Thymus (tissue), 11 donors: ENCODE measurements around the gene KIF5A. TPM values are rescaled to one million over a fixed set of nuclear protein-coding genes. Genes with fewer than 3 reads are reported as not detected.

ENCODE experiments used
- DNase-seq, 9 donors: peaks; one replicate each; pipeline ENCODE4 v3.0.0-alpha.2; 2013; ENCODE audit warnings: low spot score in 9 of 9, low read depth in 6 of 9, missing footprints in 1 of 9
- H3K27ac ChIP-seq, 2 donors: one replicate each; pipeline ENCODE4 v1.5.1; 2013; ENCODE audit warnings: control low read depth in 1 of 2, low read depth in 1 of 2, low read length in 1 of 2, mild to moderate bottlenecking in 1 of 2, moderate library complexity in 1 of 2
- H3K27me3 ChIP-seq, 2 donors: one replicate each; pipeline ENCODE4 v1.5.1; 2013; ENCODE audit warnings: low read length in 1 of 2; ENCODE audit not compliant: control insufficient read depth in 2 of 2, insufficient read depth in 1 of 2
- H3K36me3 ChIP-seq, 2 donors: one replicate each; pipeline ENCODE4 v1.5.1; 2013; ENCODE audit warnings: low read length in 1 of 2, mild to moderate bottlenecking in 1 of 2, moderate library complexity in 1 of 2; ENCODE audit not compliant: control insufficient read depth in 2 of 2, insufficient read depth in 2 of 2
- H3K4me1 ChIP-seq, 2 donors: one replicate each; pipeline ENCODE4 v1.5.1; 2013; ENCODE audit warnings: low read length in 2 of 2; ENCODE audit not compliant: control insufficient read depth in 2 of 2, insufficient read depth in 2 of 2
- H3K4me3 ChIP-seq, 2 donors: one replicate each; pipeline ENCODE4 v1.5.1; 2013; ENCODE audit warnings: low read length in 2 of 2, control low read depth in 1 of 2, mild to moderate bottlenecking in 1 of 2
- H3K9me3 ChIP-seq, 2 donors: one replicate each; pipeline ENCODE4 v1.5.1; 2013; ENCODE audit warnings: low read length in 1 of 2, mild to moderate bottlenecking in 1 of 2; ENCODE audit not compliant: control insufficient read depth in 2 of 2, insufficient read depth in 1 of 2
- WGBS: extraction: QIAGEN DNeasy Blood & Tissue Kit; methylation state at CpG from one replicate; pipeline ENCODE4 v1.1.7; 2013; 5-methylcytosine and 5-hydroxymethylcytosine counted together
- polyA plus RNA-seq: library from polyadenylated mRNA; stranded (reverse); fragments of 200-250 nt; gene quantifications from one replicate; pipeline ENCODE4 v1.2.3, GENCODE V29; 2013
- total RNA-seq: library from RNA; stranded (reverse); fragments of 120-200 nt; gene quantifications from one replicate; pipeline ENCODE4 v1.2.4, GENCODE V29; 2013
- donor health status: healthy.

Gene KIF5A
- total and polyA plus RNA-seq, 2 donors, result 0.05 to 0.27 TPM

DNA sequence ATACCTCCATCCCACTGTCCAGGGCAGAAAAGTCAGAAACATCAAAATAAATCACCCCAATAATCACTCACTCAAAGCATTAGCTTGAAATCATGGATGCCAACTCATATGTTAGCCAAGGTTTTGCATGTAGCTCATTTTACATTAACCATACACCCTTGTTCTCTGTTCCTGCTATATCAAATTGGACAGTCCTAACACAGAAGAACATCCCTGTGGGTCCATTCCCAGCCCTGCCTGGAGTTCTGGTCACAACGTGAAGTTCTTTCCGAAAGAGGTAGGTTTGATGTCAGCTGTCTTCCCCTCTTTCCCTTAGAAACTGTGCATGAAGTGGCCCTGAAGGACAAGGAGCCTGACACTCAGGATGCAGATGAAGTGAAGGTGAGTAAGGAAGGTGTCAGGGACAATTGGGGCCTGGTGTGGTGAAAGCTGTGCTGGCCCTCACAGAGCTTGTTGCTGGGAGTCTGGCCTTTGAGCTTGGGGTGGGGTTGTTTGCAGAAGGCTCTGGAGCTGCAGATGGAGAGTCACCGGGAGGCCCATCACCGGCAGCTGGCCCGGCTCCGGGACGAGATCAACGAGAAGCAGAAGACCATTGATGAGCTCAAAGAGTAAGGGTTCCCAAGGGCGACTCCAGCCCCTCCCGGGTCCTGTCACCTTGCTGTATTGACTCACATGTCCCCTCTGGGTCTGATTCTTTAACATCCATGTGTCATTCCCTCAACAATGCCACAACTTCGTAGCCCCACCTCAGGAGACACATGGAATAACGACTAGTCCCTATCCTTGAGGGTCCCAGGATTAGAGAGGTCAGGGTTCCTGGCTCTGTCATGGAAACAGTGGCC, 26.1 kb downstream of the KIF5A start:
- no peaks in the 10 kb centered on the region for H3K4me1 ChIP-seq
- H3K9me3 ChIP-seq, result no peaks in the 10 kb centered on the region
- H3K4me3 ChIP-seq, result no peak overlapping the region
- no peak overlapping the region for H3K27ac ChIP-seq
- DNase-seq, result no peak
- WGBS, result 95% methylated on average over 12 of the region's 12 CpGs
- no peaks in the 10 kb centered on the region for H3K36me3 ChIP-seq
- peaks cover 0 to 58% of the 10 kb centered on the region in 2 donors for H3K27me3 ChIP-seq

GRCh38 chr12:57576613-57577160, 26.8 kb downstream of the KIF5A start:
- DNase-seq, result no peak
- Histone ChIP-seq H3K9me3 (no peaks in the 10 kb centered on the region), H3K27me3 (peaks cover 0 to 60% of the 10 kb centered on the region in 2 donors), H3K4me1 (no peaks in the 10 kb centered on the region), H3K4me3 (no peak overlapping the region), H3K36me3 (no peaks in the 10 kb centered on the region), H3K27ac (no peak overlapping the region)
- 94% methylated on average over 9 of the region's 9 CpGs for WGBS

GRCh38 chr12:57577981-57578758, 28.3 kb downstream of the KIF5A start:
- DNase-seq, result no peak
- Histone ChIP-seq H3K4me3 (no peak overlapping the region), H3K9me3 (no peaks in the 10 kb centered on the region), H3K36me3 (no peaks in the 10 kb centered on the region), H3K4me1 (no peaks in the 10 kb centered on the region), H3K27ac (no peak overlapping the region), H3K27me3 (peaks cover 0 to 67% of the 10 kb centered on the region in 2 donors)
- WGBS, result 96% methylated on average over 12 of the region's 12 CpGs

DNA sequence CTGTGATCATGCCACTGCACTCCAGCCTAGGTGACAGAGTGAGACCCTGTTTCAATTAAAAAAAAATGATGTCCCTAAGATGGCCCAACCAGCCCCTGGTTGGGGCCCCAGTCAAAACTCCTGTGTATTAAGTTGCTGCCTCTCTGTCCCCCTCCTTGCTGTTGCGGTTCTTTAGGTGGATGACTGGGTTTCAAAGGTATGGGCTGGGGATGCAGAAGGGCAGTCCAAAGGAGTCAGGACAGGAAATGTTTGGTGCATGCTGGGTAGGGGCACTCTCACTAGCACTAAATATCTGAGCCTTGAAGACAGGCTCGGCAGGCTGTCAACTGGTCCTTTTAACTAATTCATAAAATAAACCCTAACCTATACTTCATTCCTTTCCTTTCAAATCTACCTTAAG, 29.2 kb downstream of the KIF5A start:
- Histone ChIP-seq H3K27ac (no peak overlapping the region), H3K36me3 (no peaks in the 10 kb centered on the region), H3K4me1 (no peaks in the 10 kb centered on the region), H3K4me3 (no peak overlapping the region), H3K9me3 (no peaks in the 10 kb centered on the region), H3K27me3 (peaks cover 0 to 74% of the 10 kb centered on the region in 2 donors)
- no peak for DNase-seq
- 96% methylated on average over 2 of the region's 2 CpGs for WGBS

DNA sequence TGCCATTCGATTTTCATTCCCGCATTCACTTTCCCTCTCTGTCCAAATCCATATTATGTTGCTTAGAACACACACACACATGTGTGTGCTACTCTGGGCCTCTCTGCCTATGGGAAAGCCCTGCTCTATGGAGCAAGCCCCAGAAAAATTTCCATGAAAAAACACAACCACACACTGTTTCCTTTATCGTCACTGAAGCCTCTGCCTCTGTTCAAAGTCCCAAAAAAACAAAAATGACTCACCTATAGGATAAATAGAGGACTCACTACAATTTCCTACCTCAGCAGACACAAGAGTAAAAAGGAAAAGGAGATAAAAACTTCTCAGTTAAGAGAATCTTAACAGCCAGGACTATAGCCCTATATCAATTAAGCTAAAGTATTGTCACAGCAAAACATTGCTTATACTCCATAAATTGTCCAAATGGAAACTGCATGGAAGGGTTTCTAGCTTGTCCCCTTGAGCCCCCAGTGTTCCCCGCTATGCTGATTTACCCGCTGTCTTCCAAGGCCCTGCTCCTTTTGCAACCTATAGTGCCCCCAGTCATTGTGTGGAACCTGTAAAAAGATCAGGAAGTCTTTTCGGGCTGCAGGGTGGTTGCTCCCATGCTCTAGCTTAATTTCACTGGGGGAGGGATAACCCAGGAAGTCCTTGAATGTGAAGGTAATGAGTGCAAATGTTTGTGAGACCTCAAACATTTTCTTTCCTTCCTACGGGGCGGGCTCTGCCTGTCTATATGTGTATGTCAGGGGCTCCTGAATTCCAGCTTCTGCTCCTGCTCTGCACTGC, 30.0 kb downstream of the KIF5A start:
- H3K27ac ChIP-seq, result no peak overlapping the region
- H3K4me3 ChIP-seq, result no peak overlapping the region
- 95% methylated on average over 8 of the region's 8 CpGs for WGBS
- H3K27me3 ChIP-seq, result peaks cover 0 to 80% of the 10 kb centered on the region in 2 donors
- H3K4me1 ChIP-seq, result no peaks in the 10 kb centered on the region
- DNase-seq, result no peak
- H3K36me3 ChIP-seq, result no peaks in the 10 kb centered on the region
- H3K9me3 ChIP-seq, result no peaks in the 10 kb centered on the region

- Histone ChIP-seq H3K4me1 (no peaks in the 10 kb centered on the region), H3K27me3 (peaks cover 1 to 80% of the 10 kb centered on the region in 2 donors), H3K27ac (no peak overlapping the region), H3K4me3 (no peak overlapping the region), H3K36me3 (no peaks in the 10 kb centered on the region), H3K9me3 (no peaks in the 10 kb centered on the region)
- no peak for DNase-seq
- 98% methylated on average over 4 of the region's 4 CpGs for WGBS
Measured at GRCh38 chr12:57580466-57580795, 30.6 kb downstream of the KIF5A start.

DNA sequence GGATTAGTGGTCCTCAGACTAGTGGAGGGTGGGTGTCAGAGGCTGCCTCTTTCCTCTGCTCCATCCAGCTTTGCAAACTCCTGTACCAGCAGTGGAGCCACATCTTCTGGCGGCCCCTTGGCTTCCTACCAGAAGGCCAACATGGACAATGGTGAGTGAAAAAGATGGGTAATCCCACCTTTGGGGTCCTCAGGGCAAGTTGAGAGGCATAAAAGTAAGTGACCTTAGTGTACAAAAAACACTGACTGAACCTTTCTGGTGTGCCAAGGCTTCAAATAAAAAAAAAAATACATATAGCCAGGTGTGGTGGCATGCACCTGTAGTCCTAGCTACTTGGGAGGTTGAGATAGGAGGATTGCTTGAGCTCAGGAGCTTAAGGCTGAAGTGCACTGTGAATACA, 32.0 kb downstream of the KIF5A start:
- Histone ChIP-seq H3K27me3 (peaks cover 5 to 83% of the 10 kb centered on the region in 2 donors), H3K9me3 (no peaks in the 10 kb centered on the region), H3K36me3 (no peaks in the 10 kb centered on the region), H3K4me1 (no peaks in the 10 kb centered on the region), H3K4me3 (no peak overlapping the region), H3K27ac (no peak overlapping the region)
- WGBS, result 98% methylated on average over 1 of the region's 1 CpG
- DNase-seq, result no peak

- DNase-seq, result no peak
- WGBS, result 100% methylated on average over 1 of the region's 1 CpG
- no peaks in the 10 kb centered on the region for H3K36me3 ChIP-seq
- no peaks in the 10 kb centered on the region for H3K4me1 ChIP-seq
- no peaks in the 10 kb centered on the region for H3K9me3 ChIP-seq
- H3K27ac ChIP-seq, result no peak overlapping the region
- H3K27me3 ChIP-seq, result peaks cover 10 to 85% of the 10 kb centered on the region in 2 donors
- no peak overlapping the region for H3K4me3 ChIP-seq
Measured at GRCh38 chr12:57582440-57582839, 32.6 kb downstream of the KIF5A start.
